ENCODE measurements around the gene CYP2C19. TPM values are rescaled to one million over a fixed set of nuclear protein-coding genes. Genes with fewer than 3 reads are reported as not detected.

The CYP2C19 gene
- total RNA-seq, result not detected in 2 replicates

DNA sequence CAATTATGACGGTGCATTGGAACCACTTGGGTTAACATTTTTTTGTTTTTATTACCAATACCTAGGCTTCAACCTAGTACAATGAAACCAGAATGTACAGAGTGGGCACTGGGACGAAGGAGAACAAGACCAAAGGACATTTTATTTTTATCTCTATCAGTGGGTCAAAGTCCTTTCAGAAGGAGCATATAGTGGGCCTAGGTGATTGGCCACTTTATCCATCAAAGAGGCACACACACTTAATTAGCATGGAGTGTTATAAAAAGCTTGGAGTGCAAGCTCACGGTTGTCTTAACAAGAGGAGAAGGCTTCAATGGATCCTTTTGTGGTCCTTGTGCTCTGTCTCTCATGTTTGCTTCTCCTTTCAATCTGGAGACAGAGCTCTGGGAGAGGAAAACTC, at the start of gene CYP2C19:
Gene CYP2C19, plus strand, starts transcription at position 289 of the 400 bp plus-strand sequence. Its CDS starts 25 bp downstream, at position 314.

Other genes with a start within 250 kb of the CYP2C19 start
- gene HELLS, start 216.9 kb upstream of the CYP2C19 start, total RNA-seq, result 11.6 and 41.0 TPM in 2 replicates
- not detected in 2 replicates for gene CYP2C18, start 79.0 kb upstream of the CYP2C19 start, total RNA-seq
- not detected in 2 replicates for gene CYP2C9, start 176.0 kb downstream of the CYP2C19 start, total RNA-seq

Data from regular cardiac myocyte (primary cell).